Common myeloid progenitor, CD34-positive (primary cell): ENCODE measurements around the gene CD274.

Experiments
- CTCF ChIA-PET: fragments of 350-600 bp; sonication (Branson Sonifier 250); formaldehyde crosslinking; loops from one replicate; lab custom pipeline; 2021; ENCODE audit warnings: antibody characterized with exemption; lab: Charles Lee
- POLR2A ChIA-PET: fragments of 350-600 bp; sonication (Branson Sonifier 250); formaldehyde crosslinking; loops from one replicate; lab custom pipeline; 2021; ENCODE audit warnings: antibody characterized with exemption; lab: Charles Lee
- DNase-seq, 3 donors: peaks; one replicate each; pipeline versions ENCODE4 v3.0.0 to v3.0.0-alpha.2; 2013
- H3K27ac ChIP-seq, 2 experiments: 1 replicate in 1 of 2; 2 replicates in 1 of 2; pipeline ENCODE4 v1.7.0; 2013; ENCODE audit warnings: inconsistent platforms in 2 of 2, low read length in 2 of 2, mild to moderate bottlenecking in 2 of 2, low read depth in 1 of 2, moderate library complexity in 1 of 2; ENCODE audit not compliant: severe bottlenecking in 2 of 2, insufficient read depth in 1 of 2, poor library complexity in 1 of 2
- H3K27me3 ChIP-seq, 5 experiments: replicated peaks in 2 of 5; 1 replicate in 3 of 5; 2 replicates in 2 of 5; pipeline versions ENCODE4 v1.6.1 to v1.7.0; 2013; ENCODE audit warnings: low read length in 4 of 5, mild to moderate bottlenecking in 2 of 5, moderate library complexity in 2 of 5, inconsistent platforms in 1 of 5; ENCODE audit not compliant: insufficient read depth in 5 of 5, control insufficient read depth in 4 of 5
- H3K36me3 ChIP-seq, 4 experiments: 1 replicate in 2 of 4; 2 replicates in 2 of 4; pipeline versions ENCODE4 v1.6.1 to v1.7.0; 2013; ENCODE audit warnings: low read length in 3 of 4, control low read depth in 1 of 4, mild to moderate bottlenecking in 1 of 4; ENCODE audit not compliant: control insufficient read depth in 4 of 4, insufficient read depth in 4 of 4
- H3K4me1 ChIP-seq, 4 experiments: 1 replicate in 3 of 4; 2 replicates in 1 of 4; pipeline versions ENCODE4 v1.6.1 to v1.7.1; 2013; ENCODE audit warnings: low read length in 3 of 4, mild to moderate bottlenecking in 3 of 4, control low read depth in 1 of 4, inconsistent platforms in 1 of 4, moderate library complexity in 1 of 4; ENCODE audit not compliant: control insufficient read depth in 4 of 4, insufficient read depth in 4 of 4; ENCODE audit errors: control extremely low read depth in 1 of 4
- H3K4me3 ChIP-seq, 7 experiments: 1 replicate in 4 of 7; 2 replicates in 3 of 7; pipeline versions ENCODE4 v1.5.1 to v1.7.0; 2013; ENCODE audit warnings: mild to moderate bottlenecking in 7 of 7, low read length in 6 of 7, moderate library complexity in 6 of 7, inconsistent platforms in 2 of 7, low read depth in 2 of 7, control low read depth in 1 of 7; ENCODE audit not compliant: insufficient read depth in 4 of 7, control insufficient read depth in 1 of 7; ENCODE audit errors: extremely low read depth in 1 of 7
- H3K9me3 ChIP-seq, 5 experiments: 1 replicate in 4 of 5; 2 replicates in 1 of 5; pipeline versions ENCODE4 v1.6.1 to v1.7.1; 2013; ENCODE audit warnings: low read length in 4 of 5, mild to moderate bottlenecking in 2 of 5, inconsistent platforms in 1 of 5, low read depth in 1 of 5, moderate library complexity in 1 of 5; ENCODE audit not compliant: control insufficient read depth in 4 of 5, insufficient read depth in 2 of 5; ENCODE audit errors: control extremely low read depth in 1 of 5
- WGBS: methylation state at CpG from one replicate; pipeline ENCODE4 v1.1.5; 2013; ENCODE audit not compliant: insufficient coverage; 5-methylcytosine and 5-hydroxymethylcytosine counted together

The CD274 gene

GRCh38 chr9:5449521-5450358, 602 bp upstream of the CD274 start:
- 64% methylated on average over 8 of the region's 15 CpGs for WGBS
- no peaks in the 10 kb centered on the region for H3K9me3 ChIP-seq
- peaks cover 0 to 30% (median 14%) of the 10 kb centered on the region in 4 experiments for H3K4me1 ChIP-seq

GRCh38 chr9:5452286-5452609, 1.9 kb downstream of the CD274 start:
- no peaks in the 10 kb centered on the region for H3K9me3 ChIP-seq
- H3K4me1 ChIP-seq, result peaks cover 0 to 18% (median 13%) of the 10 kb centered on the region in 4 experiments
- no CpG with 5 or more reads among the region's 1 CpG for WGBS
- no peak overlapping the region for H3K4me3 ChIP-seq
- CTCF ChIA-PET, result interaction anchor here (1.1 kb wide), 2 partner anchors 137 to 266 kb away, joined by 3 to 6 read pairs; no protein-coding TSS in a partner anchor
- no peak for DNase-seq
- POLR2A ChIA-PET, result interaction anchor here (0.7 kb wide), 2 partner anchors 26 to 106 kb away, joined by 3 to 6 read pairs; no protein-coding TSS in a partner anchor
- H3K27me3 ChIP-seq, result no peaks in the 10 kb centered on the region
- H3K27ac ChIP-seq, result no peak overlapping the region
- H3K36me3 ChIP-seq, result peaks cover 0 to 2% (median 0%) of the 10 kb centered on the region in 4 experiments

More at GRCh38 chr9:5449521-5450358, 602 bp upstream of the CD274 start:
- Histone ChIP-seq H3K27ac (peak overlapping the region; percentile 80 to 89), H3K4me3 (peak overlapping the region in 6 of 7 experiments; percentile 67 to 97 (median 88)), H3K27me3 (no peaks in the 10 kb centered on the region), H3K36me3 (no peaks in the 10 kb centered on the region)
- POLR2A ChIA-PET, result interaction anchor here (0.6 to 1.6 kb wide), 2 partner anchors 12 to 88 kb away, joined by 4 to 6 read pairs; partner anchors contain the start of gene PLGRKT
- CTCF ChIA-PET, result interaction anchor here (0.7 to 3.6 kb wide), 19 partner anchors 9 to 315 kb away, joined by 3 to 52 read pairs (median 4); no protein-coding TSS in a partner anchor
- DNase-seq, result peak in 1 of 3 donors; percentile 41

DNA sequence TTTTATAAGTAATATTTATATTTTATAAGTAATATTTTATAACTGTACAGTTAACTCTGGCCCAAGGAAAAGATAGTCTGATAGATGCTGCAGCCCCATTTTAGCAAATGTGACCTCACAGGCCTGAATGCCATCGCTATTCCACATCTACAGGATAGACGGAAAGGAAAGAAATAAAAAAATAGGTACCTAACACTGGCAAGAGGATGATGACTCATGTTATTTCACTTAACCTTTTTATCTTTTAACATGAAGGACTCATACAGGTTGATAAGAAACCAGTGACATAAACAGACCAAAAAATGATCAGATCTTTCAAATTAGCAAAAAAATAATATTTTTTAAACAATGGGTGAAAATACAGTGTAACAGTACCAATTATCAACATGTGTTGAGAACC, 2.7 kb downstream of the CD274 start:
- no peak for DNase-seq

GRCh38 chr9:5453673-5454072, 3.3 kb downstream of the CD274 start:
- H3K4me3 ChIP-seq, result no peak overlapping the region
- H3K27me3 ChIP-seq, result no peaks in the 10 kb centered on the region
- DNase-seq, result no peak
- ChIA-PET POLR2A (no interaction called here), CTCF (no interaction called here)
- H3K4me1 ChIP-seq, result peaks cover 0 to 18% (median 12%) of the 10 kb centered on the region in 4 experiments
- no peaks in the 10 kb centered on the region for H3K9me3 ChIP-seq
- WGBS, result 100% methylated on average over 1 of the region's 2 CpGs
- peaks cover 0 to 2% (median 0%) of the 10 kb centered on the region in 4 experiments for H3K36me3 ChIP-seq
- H3K27ac ChIP-seq, result no peak overlapping the region

More for the DNA sequence above, 2.7 kb downstream of the CD274 start:
- H3K36me3 ChIP-seq, result peaks cover 0 to 2% (median 0%) of the 10 kb centered on the region in 4 experiments
- no peaks in the 10 kb centered on the region for H3K27me3 ChIP-seq
- H3K4me1 ChIP-seq, result peaks cover 0 to 18% (median 12%) of the 10 kb centered on the region in 4 experiments
- no peaks in the 10 kb centered on the region for H3K9me3 ChIP-seq
- H3K27ac ChIP-seq, result no peak overlapping the region
- ChIA-PET CTCF (no interaction called here), POLR2A (no interaction called here)
- H3K4me3 ChIP-seq, result no peak overlapping the region
- no CpG with 5 or more reads among the region's 2 CpGs for WGBS

- Histone ChIP-seq H3K27me3 (no peaks in the 10 kb centered on the region), H3K4me3 (no peak overlapping the region), H3K9me3 (no peaks in the 10 kb centered on the region), H3K36me3 (peaks cover 0 to 2% (median 0%) of the 10 kb centered on the region in 4 experiments), H3K4me1 (peaks cover 0 to 15% (median 13%) of the 10 kb centered on the region in 4 experiments), H3K27ac (no peak overlapping the region)
- WGBS, result no CpG with 5 or more reads among the region's 2 CpGs
- no peak for DNase-seq
- ChIA-PET CTCF (no interaction called here), POLR2A (no interaction called here)
Measured at GRCh38 chr9:5455181-5455580, 4.8 kb downstream of the CD274 start.

DNA sequence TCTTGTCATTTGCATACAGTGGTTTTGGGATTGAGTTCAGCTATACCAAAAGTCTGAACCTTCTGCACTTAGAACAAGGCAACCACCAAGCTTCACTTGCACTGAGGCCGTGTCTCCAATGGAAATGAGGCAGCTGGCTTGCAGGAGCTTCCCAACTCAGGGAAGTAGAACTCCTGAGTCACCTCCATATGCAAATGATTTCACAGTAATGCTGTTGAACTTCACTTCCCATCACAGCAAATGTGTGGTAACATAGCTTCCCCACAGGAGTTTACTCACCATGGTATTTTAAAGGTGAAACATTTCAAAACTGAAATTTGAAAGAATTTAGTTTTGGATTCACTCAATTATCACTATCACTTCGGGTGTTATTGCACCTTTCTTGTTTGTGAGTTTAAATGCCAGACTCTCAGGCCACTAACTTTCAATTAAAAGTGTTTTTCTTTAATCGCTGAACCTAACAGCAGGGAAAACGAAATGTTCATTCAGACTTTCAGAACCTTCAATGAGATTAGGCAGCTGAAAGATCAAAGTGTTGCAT, 9.0 kb downstream of the CD274 start:
- Histone ChIP-seq H3K4me3 (peak overlapping the region in 1 of 7 experiments; percentile 13), H3K9me3 (no peaks in the 10 kb centered on the region), H3K36me3 (peaks cover 0 to 7% (median 3%) of the 10 kb centered on the region in 4 experiments), H3K27me3 (no peaks in the 10 kb centered on the region), H3K27ac (no peak overlapping the region), H3K4me1 (peaks cover 0 to 9% (median 3%) of the 10 kb centered on the region in 4 experiments)
- ChIA-PET CTCF (interaction anchor here (0.9 kb wide), 1 partner anchor 141 kb away, joined by 3 read pairs; no protein-coding TSS in a partner anchor), POLR2A (interaction anchor here (1.0 to 1.1 kb wide), 2 partner anchors 123 to 141 kb away, joined by 3 read pairs; no protein-coding TSS in a partner anchor)
- 94% methylated on average over 3 of the region's 4 CpGs for WGBS
- peak in 1 of 3 donors; percentile 35 for DNase-seq
